ENCODE measurements around the gene CREB3. TPM values are rescaled to one million over a fixed set of nuclear protein-coding genes. Genes with fewer than 3 reads are reported as not detected.

CREB3 gene
- total RNA-seq, 1 experiment from 2014 or later: 28.6 TPM

- Histone ChIP-seq H3K4me3 (ENCODE audit: insufficient read depth, low read depth, low read length) (peak overlapping the region; percentile 4; the same call in 1 of the 2 replicates), H3K27me3 (ENCODE audit: control insufficient read depth, insufficient read depth, low read length) (no peaks in the 10 kb centered on the region), H3K36me3 (replicated peaks; ENCODE audit: control insufficient read depth, insufficient read depth, low read length) (peaks cover 12% of the 10 kb centered on the region)
- peak; percentile 84 for DNase-seq
Measured at GRCh38 chr9:35728041-35728971, 4.2 kb upstream of the CREB3 start.

DNA sequence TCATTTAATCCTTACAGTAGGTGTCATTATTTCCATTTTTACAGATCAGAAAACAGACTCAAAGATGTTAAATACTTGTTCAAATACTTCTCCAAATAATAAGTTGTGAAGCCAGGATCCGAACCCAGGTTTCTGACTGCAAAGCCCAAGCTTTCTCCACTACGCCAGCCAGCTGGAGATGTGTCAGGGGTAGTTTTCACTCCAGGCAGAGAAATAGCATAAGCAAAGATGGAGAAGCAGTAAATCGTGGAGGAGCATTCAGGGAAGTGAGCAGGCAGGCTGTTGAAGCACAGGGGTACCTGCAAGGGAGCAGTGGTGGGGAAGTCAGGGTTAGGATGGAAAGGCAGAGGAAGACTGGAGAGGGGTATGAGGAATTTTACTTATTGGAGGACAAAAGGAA is 3.4 kb upstream of the CREB3 start:
- peaks cover 6% of the 10 kb centered on the region for H3K36me3 ChIP-seq (replicated peaks; ENCODE audit: control insufficient read depth, insufficient read depth, low read length)
- no peak for DNase-seq
- no peak overlapping the region for H3K4me3 ChIP-seq (ENCODE audit: insufficient read depth, low read depth, low read length)
- H3K27me3 ChIP-seq (ENCODE audit: control insufficient read depth, insufficient read depth, low read length): no peaks in the 10 kb centered on the region

GRCh38 chr9:35729700-35730485 is 2.6 kb upstream of the CREB3 start:
- peak; percentile 84 for DNase-seq
- Histone ChIP-seq H3K36me3 (replicated peaks; ENCODE audit: control insufficient read depth, insufficient read depth, low read length) (peaks cover 4% of the 10 kb centered on the region), H3K4me3 (ENCODE audit: insufficient read depth, low read depth, low read length) (no peak overlapping the region), H3K27me3 (ENCODE audit: control insufficient read depth, insufficient read depth, low read length) (no peaks in the 10 kb centered on the region)

GRCh38 chr9:35730486-35730854 is 2.0 kb upstream of the CREB3 start:
- DNase-seq: no peak
- Histone ChIP-seq H3K36me3 (replicated peaks; ENCODE audit: control insufficient read depth, insufficient read depth, low read length) (peaks cover 5% of the 10 kb centered on the region), H3K4me3 (ENCODE audit: insufficient read depth, low read depth, low read length) (no peak overlapping the region), H3K27me3 (ENCODE audit: control insufficient read depth, insufficient read depth, low read length) (no peaks in the 10 kb centered on the region)

GRCh38 chr9:35731415-35732184 is 866 bp upstream of the CREB3 start:
- H3K36me3 ChIP-seq (replicated peaks; ENCODE audit: control insufficient read depth, insufficient read depth, low read length): peaks cover 10% of the 10 kb centered on the region
- H3K27me3 ChIP-seq (ENCODE audit: control insufficient read depth, insufficient read depth, low read length): no peaks in the 10 kb centered on the region
- no peak for DNase-seq
- peak overlapping the region; percentile 74 for H3K4me3 ChIP-seq (ENCODE audit: insufficient read depth, low read depth, low read length)

- Histone ChIP-seq H3K27me3 (ENCODE audit: control insufficient read depth, insufficient read depth, low read length) (no peaks in the 10 kb centered on the region), H3K4me3 (ENCODE audit: insufficient read depth, low read depth, low read length) (peak overlapping the region; percentile 74), H3K36me3 (replicated peaks; ENCODE audit: control insufficient read depth, insufficient read depth, low read length) (peaks cover 24% of the 10 kb centered on the region)
- DNase-seq: peak; percentile 86
Measured at GRCh38 chr9:35732800-35733541, 505 bp downstream of the CREB3 start.

DNA sequence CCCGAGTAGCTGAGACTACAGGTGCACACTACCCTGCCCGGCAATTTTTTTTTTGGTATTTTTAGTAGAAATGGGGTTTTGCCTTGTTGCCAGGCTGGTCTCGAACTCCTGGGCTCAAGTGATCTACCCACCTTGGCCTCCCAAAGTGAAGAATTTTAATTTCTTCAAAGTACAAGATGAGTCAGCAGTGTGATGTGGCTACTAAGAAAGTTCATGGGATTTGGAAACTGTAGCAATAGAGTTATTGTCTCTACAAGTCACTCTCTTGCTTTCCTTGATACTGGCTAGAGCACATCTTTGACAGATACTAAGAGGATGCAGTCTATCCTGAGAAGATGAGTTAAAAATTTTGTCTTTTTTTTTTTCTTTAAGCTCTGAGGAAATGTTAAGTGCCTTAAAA is 1.6 kb downstream of the CREB3 start:
- DNase-seq: no peak
- H3K4me3 ChIP-seq (ENCODE audit: insufficient read depth, low read depth, low read length): no peak overlapping the region
- peaks cover 35% of the 10 kb centered on the region for H3K36me3 ChIP-seq (replicated peaks; ENCODE audit: control insufficient read depth, insufficient read depth, low read length)
- no peaks in the 10 kb centered on the region for H3K27me3 ChIP-seq (ENCODE audit: control insufficient read depth, insufficient read depth, low read length)

- Histone ChIP-seq H3K4me3 (ENCODE audit: insufficient read depth, low read depth, low read length) (no peak overlapping the region), H3K27me3 (ENCODE audit: control insufficient read depth, insufficient read depth, low read length) (no peaks in the 10 kb centered on the region), H3K36me3 (replicated peaks; ENCODE audit: control insufficient read depth, insufficient read depth, low read length) (peaks cover 47% of the 10 kb centered on the region)
- peak; percentile 84 for DNase-seq
Measured at GRCh38 chr9:35736201-35736633, 3.8 kb downstream of the CREB3 start.

DNA sequence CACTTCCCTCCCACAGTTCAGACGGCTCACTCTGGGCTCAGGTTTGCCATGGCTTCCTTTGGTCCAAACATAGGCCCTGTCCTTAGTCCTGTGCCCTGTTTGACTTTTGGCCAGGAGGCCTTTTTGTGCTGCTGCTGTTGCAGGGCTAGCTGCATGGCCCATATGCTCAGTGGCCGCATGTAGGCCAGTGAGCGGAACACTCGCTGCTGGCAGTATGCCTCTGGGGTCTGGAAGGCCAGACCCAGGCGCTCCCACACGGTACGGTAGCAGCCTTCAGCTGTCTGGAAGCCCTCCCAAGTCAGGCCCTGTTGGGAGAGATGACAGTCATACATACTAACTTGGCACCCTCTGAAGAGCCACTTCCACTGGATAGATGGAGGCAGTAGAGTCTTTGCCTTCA is 4.7 kb downstream of the CREB3 start:
- no peak for DNase-seq
- Histone ChIP-seq H3K4me3 (ENCODE audit: insufficient read depth, low read depth, low read length) (no peak overlapping the region), H3K27me3 (ENCODE audit: control insufficient read depth, insufficient read depth, low read length) (no peaks in the 10 kb centered on the region), H3K36me3 (replicated peaks; ENCODE audit: control insufficient read depth, insufficient read depth, low read length) (peaks cover 53% of the 10 kb centered on the region)

- Histone ChIP-seq H3K27me3 (ENCODE audit: control insufficient read depth, insufficient read depth, low read length) (no peaks in the 10 kb centered on the region), H3K4me3 (ENCODE audit: insufficient read depth, low read depth, low read length) (no peak overlapping the region), H3K36me3 (replicated peaks; ENCODE audit: control insufficient read depth, insufficient read depth, low read length) (peaks cover 59% of the 10 kb centered on the region)
- no peak for DNase-seq
Measured at GRCh38 chr9:35738186-35738585, 5.7 kb downstream of the CREB3 start.

- Histone ChIP-seq H3K36me3 (replicated peaks; ENCODE audit: control insufficient read depth, insufficient read depth, low read length) (peaks cover 65% of the 10 kb centered on the region), H3K4me3 (ENCODE audit: insufficient read depth, low read depth, low read length) (no peak overlapping the region), H3K27me3 (ENCODE audit: control insufficient read depth, insufficient read depth, low read length) (no peaks in the 10 kb centered on the region)
- no peak for DNase-seq
Measured at GRCh38 chr9:35738924-35739323, 6.5 kb downstream of the CREB3 start.

- no peak for DNase-seq
- Histone ChIP-seq H3K4me3 (ENCODE audit: insufficient read depth, low read depth, low read length) (no peak overlapping the region), H3K27me3 (ENCODE audit: control insufficient read depth, insufficient read depth, low read length) (no peaks in the 10 kb centered on the region), H3K36me3 (replicated peaks; ENCODE audit: control insufficient read depth, insufficient read depth, low read length) (peaks cover 69% of the 10 kb centered on the region)
Measured at GRCh38 chr9:35740243-35740642, 7.8 kb downstream of the CREB3 start.

DNA sequence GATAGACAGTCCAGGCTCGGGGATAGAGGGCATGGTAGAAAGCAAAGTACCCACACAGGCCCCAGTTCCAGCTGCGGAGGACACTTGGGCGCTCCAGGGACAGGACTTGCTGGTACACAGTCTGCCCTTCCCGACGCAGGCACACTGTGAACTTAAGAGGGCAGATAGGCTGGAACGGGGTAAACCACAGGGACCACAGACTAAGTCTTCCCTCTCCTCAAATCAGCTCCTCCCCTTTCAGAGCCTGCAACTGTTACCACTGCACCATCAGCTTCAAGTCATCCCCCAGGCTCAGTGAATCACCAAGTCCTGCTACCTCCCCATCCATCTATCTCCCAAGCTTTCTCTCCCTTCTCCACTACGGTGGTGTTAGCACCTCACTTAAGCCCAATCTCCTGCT is 9.3 kb downstream of the CREB3 start:
- DNase-seq: no peak
- H3K36me3 ChIP-seq (replicated peaks; ENCODE audit: control insufficient read depth, insufficient read depth, low read length): peaks cover 61% of the 10 kb centered on the region
- H3K4me3 ChIP-seq (ENCODE audit: insufficient read depth, low read depth, low read length): no peak overlapping the region

DNA sequence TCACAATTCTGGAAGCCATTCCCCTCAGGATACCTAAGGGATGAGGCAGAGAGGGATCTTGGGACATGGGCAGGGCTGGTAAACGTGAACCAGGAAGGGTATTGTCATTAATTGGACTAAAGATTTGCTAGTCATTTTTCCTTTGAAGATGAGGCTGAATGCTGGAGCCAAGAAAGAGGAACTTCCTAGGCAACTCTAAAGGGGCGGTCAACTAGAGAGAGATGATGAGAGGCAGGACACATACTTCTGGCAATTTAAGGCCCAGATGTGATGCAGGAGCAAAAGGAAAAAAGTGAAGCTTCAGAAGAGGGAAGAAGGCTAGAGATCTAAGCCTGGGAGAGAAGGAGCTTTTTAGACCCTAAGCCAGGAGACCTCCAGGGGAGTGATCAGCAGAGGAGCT is 11.0 kb downstream of the CREB3 start:
- Histone ChIP-seq H3K36me3 (replicated peaks; ENCODE audit: control insufficient read depth, insufficient read depth, low read length) (peaks cover 44% of the 10 kb centered on the region), H3K27me3 (ENCODE audit: control insufficient read depth, insufficient read depth, low read length) (no peaks in the 10 kb centered on the region), H3K4me3 (ENCODE audit: insufficient read depth, low read depth, low read length) (no peak overlapping the region)
- DNase-seq: no peak

More for the DNA sequence above, 9.3 kb downstream of the CREB3 start:
- H3K27me3 ChIP-seq (ENCODE audit: control insufficient read depth, insufficient read depth, low read length): no peaks in the 10 kb centered on the region

All from H7 (cell line).